Mesenchymal stem cell (in vitro differentiated cells and primary cell): ENCODE results near the gene ADARB2.

Experiments used
- DNase-seq: peaks from one replicate; pipeline ENCODE4 v3.0.0-alpha.2; 2013
- H2AFZ ChIP-seq: one replicate; pipeline ENCODE4 v1.6.1; 2013; ENCODE audit warnings: low read depth, mild to moderate bottlenecking, control low read depth, inconsistent platforms, low read length, moderate library complexity
- H2AK5ac ChIP-seq: 2 replicates; pipeline ENCODE4 v1.6.1; 2013; ENCODE audit warnings: low read length, moderate library complexity, mild to moderate bottlenecking, inconsistent platforms; ENCODE audit not compliant: severe bottlenecking
- H2BK120ac ChIP-seq: one replicate; pipeline ENCODE4 v1.6.1; 2013; ENCODE audit warnings: low read depth, mild to moderate bottlenecking, inconsistent platforms, low read length, moderate library complexity
- H2BK12ac ChIP-seq, 2 experiments: one replicate each; pipeline ENCODE4 v1.6.1; 2013; ENCODE audit warnings: inconsistent platforms in 2 of 2, low read length in 2 of 2, mild to moderate bottlenecking in 2 of 2, moderate library complexity in 2 of 2, control low read depth in 1 of 2
- H2BK15ac ChIP-seq: one replicate; pipeline ENCODE4 v1.6.1; 2013; ENCODE audit warnings: mild to moderate bottlenecking, low read depth, inconsistent platforms; ENCODE audit not compliant: poor library complexity, severe bottlenecking
- H2BK5ac ChIP-seq: 2 replicates; pipeline ENCODE4 v1.6.1; 2013; ENCODE audit warnings: low read depth, mild to moderate bottlenecking, low read length, control low read depth, inconsistent platforms; ENCODE audit not compliant: poor library complexity, severe bottlenecking
- H3K14ac ChIP-seq, 2 experiments: one replicate each; pipeline ENCODE4 v1.6.1; 2013; ENCODE audit warnings: inconsistent platforms in 2 of 2, low read length in 2 of 2, control low read depth in 1 of 2, mild to moderate bottlenecking in 1 of 2, moderate library complexity in 1 of 2
- H3K18ac ChIP-seq, 2 experiments: one replicate each; pipeline ENCODE4 v1.6.1; 2013; ENCODE audit warnings: inconsistent platforms in 2 of 2, low read length in 2 of 2, control low read depth in 1 of 2, low read depth in 1 of 2, mild to moderate bottlenecking in 1 of 2
- H3K23ac ChIP-seq, 2 experiments: one replicate each; pipeline ENCODE4 v1.6.1; 2013; ENCODE audit warnings: inconsistent platforms in 2 of 2, low read length in 2 of 2, mild to moderate bottlenecking in 2 of 2, moderate library complexity in 2 of 2, control low read depth in 1 of 2
- H3K27ac ChIP-seq: 2 replicates; pipeline ENCODE4 v1.5.1; 2013; ENCODE audit warnings: mild to moderate bottlenecking, moderate library complexity, low read length, control low read depth, inconsistent platforms; ENCODE audit not compliant: poor library complexity, severe bottlenecking
- H3K27me3 ChIP-seq, 2 experiments: 2 replicates each; pipeline versions ENCODE4 v1.6.1 to v1.7.0; 2013; ENCODE audit warnings: low read length in 2 of 2, mild to moderate bottlenecking in 2 of 2, moderate library complexity in 2 of 2, control low read depth in 1 of 2, inconsistent platforms in 1 of 2; ENCODE audit not compliant: control insufficient read depth in 1 of 2, insufficient read depth in 1 of 2
- H3K36me3 ChIP-seq, 2 experiments: 2 replicates each; pipeline versions ENCODE4 v1.6.1 to v1.7.0; 2013; ENCODE audit warnings: low read length in 2 of 2, control low read depth in 1 of 2, inconsistent platforms in 1 of 2, low read depth in 1 of 2, mild to moderate bottlenecking in 1 of 2; ENCODE audit not compliant: insufficient read depth in 2 of 2, control insufficient read depth in 1 of 2
- H3K4ac ChIP-seq, 2 experiments: one replicate each; pipeline ENCODE4 v1.6.1; 2013; ENCODE audit warnings: inconsistent platforms in 2 of 2, low read length in 2 of 2, mild to moderate bottlenecking in 2 of 2, moderate library complexity in 2 of 2, control low read depth in 1 of 2, low read depth in 1 of 2
- H3K4me1 ChIP-seq: 2 replicates; pipeline ENCODE4 v1.6.1; 2013; ENCODE audit warnings: low read depth, low read length, control low read depth; ENCODE audit not compliant: control insufficient read depth, insufficient read depth
- H3K4me2 ChIP-seq: 2 replicates; pipeline ENCODE4 v1.6.1; 2013; ENCODE audit warnings: low read length, mild to moderate bottlenecking, inconsistent platforms; ENCODE audit not compliant: poor library complexity, severe bottlenecking
- H3K4me3 ChIP-seq, 2 experiments: 2 replicates each; pipeline versions ENCODE4 v1.5.1 to v1.7.0; 2013; ENCODE audit warnings: low read length in 2 of 2, mild to moderate bottlenecking in 2 of 2, control low read depth in 1 of 2, low read depth in 1 of 2; ENCODE audit not compliant: insufficient read depth in 1 of 2
- H3K79me1 ChIP-seq: replicated peaks from 2 replicates; pipeline ENCODE4 v1.6.1; 2013; ENCODE audit warnings: mild to moderate bottlenecking, control low read depth, low read length, inconsistent platforms; ENCODE audit not compliant: poor library complexity, severe bottlenecking
- H3K9ac ChIP-seq: 2 replicates; pipeline ENCODE4 v1.7.0; 2013; ENCODE audit warnings: mild to moderate bottlenecking, low read length, moderate library complexity
- H3K9me3 ChIP-seq: 2 replicates; pipeline ENCODE4 v1.7.0; 2013; ENCODE audit warnings: mild to moderate bottlenecking, low read length; ENCODE audit not compliant: control insufficient read depth
- H4K8ac ChIP-seq: one replicate; pipeline ENCODE4 v1.6.1; 2013; ENCODE audit warnings: inconsistent platforms, mild to moderate bottlenecking, low read length, moderate library complexity
- H4K91ac ChIP-seq: one replicate; pipeline ENCODE4 v1.6.1; 2013; ENCODE audit warnings: mild to moderate bottlenecking, low read length, inconsistent platforms
- WGBS: methylation state at CpG from one replicate; pipeline ENCODE4 v1.1.7; 2013; ENCODE audit warnings: mixed read lengths; 5-methylcytosine and 5-hydroxymethylcytosine counted together

ADARB2 gene

GRCh38 chr10:1153805-1154351, 583.4 kb downstream of the ADARB2 start:
- H3K36me3 ChIP-seq, result peaks cover 0 to 5% of the 10 kb centered on the region in 2 experiments
- WGBS, result 70% methylated on average over 20 of the region's 20 CpGs
- no peak for DNase-seq

GRCh38 chr10:1153251-1153763, 584.0 kb downstream of the ADARB2 start:
- H2BK5ac ChIP-seq, result no peak overlapping the region
- no peaks in the 10 kb centered on the region for H3K9me3 ChIP-seq
- no peak overlapping the region for H3K23ac ChIP-seq
- peaks cover 0 to 5% of the 10 kb centered on the region in 2 experiments for H3K36me3 ChIP-seq
- H2AFZ ChIP-seq, result no peak overlapping the region
- no peak overlapping the region for H2BK15ac ChIP-seq
- no peak overlapping the region for H2BK12ac ChIP-seq
- no peaks in the 10 kb centered on the region for H3K79me1 ChIP-seq
- WGBS, result 81% methylated on average over 6 of the region's 6 CpGs
- H3K18ac ChIP-seq, result no peak overlapping the region
- no peak overlapping the region for H3K27ac ChIP-seq
- H3K4me1 ChIP-seq, result peaks cover 18% of the 10 kb centered on the region
- no peak overlapping the region for H4K8ac ChIP-seq
- no peak overlapping the region for H3K4ac ChIP-seq
- DNase-seq, result no peak
- no peak overlapping the region for H4K91ac ChIP-seq
- no peak overlapping the region for H3K4me2 ChIP-seq
- H2AK5ac ChIP-seq, result no peak overlapping the region
- no peak overlapping the region for H3K9ac ChIP-seq
- H3K27me3 ChIP-seq, result peaks cover 9 to 37% of the 10 kb centered on the region in 2 experiments
- no peak overlapping the region for H2BK120ac ChIP-seq
- H3K14ac ChIP-seq, result no peak overlapping the region
- no peak overlapping the region for H3K4me3 ChIP-seq

More at GRCh38 chr10:1153805-1154351, 583.4 kb downstream of the ADARB2 start:
- Histone ChIP-seq H4K8ac (no peak overlapping the region), H4K91ac (no peak overlapping the region), H3K4me1 (peaks cover 18% of the 10 kb centered on the region), H2BK15ac (no peak overlapping the region), H3K79me1 (no peaks in the 10 kb centered on the region), H2BK12ac (no peak overlapping the region), H3K14ac (no peak overlapping the region), H2AK5ac (no peak overlapping the region), H3K27me3 (peaks cover 10 to 37% of the 10 kb centered on the region in 2 experiments), H3K23ac (no peak overlapping the region), H3K4me2 (no peak overlapping the region), H3K18ac (no peak overlapping the region), H3K27ac (no peak overlapping the region), H2AFZ (no peak overlapping the region), H3K4me3 (no peak overlapping the region), H2BK120ac (no peak overlapping the region), H2BK5ac (no peak overlapping the region), H3K9me3 (no peaks in the 10 kb centered on the region), H3K4ac (no peak overlapping the region), H3K9ac (no peak overlapping the region)

GRCh38 chr10:1152386-1153250, 584.7 kb downstream of the ADARB2 start:
- Histone ChIP-seq H3K4me2 (no peak overlapping the region), H3K36me3 (peaks cover 0 to 5% of the 10 kb centered on the region in 2 experiments), H4K8ac (no peak overlapping the region), H3K27ac (no peak overlapping the region), H3K79me1 (no peaks in the 10 kb centered on the region), H2BK12ac (no peak overlapping the region), H3K18ac (no peak overlapping the region), H4K91ac (no peak overlapping the region), H3K9ac (no peak overlapping the region), H2BK120ac (no peak overlapping the region), H3K9me3 (no peaks in the 10 kb centered on the region), H3K4me3 (no peak overlapping the region), H2BK15ac (no peak overlapping the region), H3K27me3 (peaks cover 6 to 34% of the 10 kb centered on the region in 2 experiments), H3K4me1 (peaks cover 18% of the 10 kb centered on the region), H2AK5ac (no peak overlapping the region), H3K4ac (no peak overlapping the region), H3K14ac (no peak overlapping the region), H3K23ac (no peak overlapping the region), H2BK5ac (no peak overlapping the region), H2AFZ (no peak overlapping the region)
- no peak for DNase-seq
- 92% methylated on average over 32 of the region's 32 CpGs for WGBS
